ENCODE data around the gene SLC23A1.
"Not testable (repeated sequence)": the region's sequence is repeated elsewhere in the genome, so short reads cannot be mapped to it uniquely, and the experiment has no call there.

The SLC23A1 gene

DNA sequence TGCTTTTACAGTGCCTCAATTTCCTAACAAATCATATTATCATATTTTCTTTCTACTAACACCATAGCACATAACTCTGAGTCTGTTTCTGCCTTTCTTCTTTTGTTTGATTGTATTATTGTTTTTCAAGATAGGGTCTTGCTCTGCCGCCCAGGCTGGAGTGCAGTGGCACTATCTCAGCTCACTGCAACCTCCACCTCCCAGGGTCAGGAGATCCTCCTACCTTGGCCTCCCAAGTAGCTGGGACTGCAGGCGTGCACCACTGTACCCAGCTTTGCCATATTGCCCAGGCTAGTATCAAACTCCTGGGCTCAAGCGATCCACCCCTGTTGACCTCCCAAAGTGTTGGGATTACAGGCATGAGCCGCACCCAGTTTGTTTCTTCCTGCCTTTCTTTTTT lies 22.7 kb downstream of the SLC23A1 start:
- Histone ChIP-seq H3K27ac (ENCODE audit: low read depth, low read length) (no peak overlapping the region), H3K27me3 (ENCODE audit: control insufficient read depth, low read length) (no peaks in the 10 kb centered on the region), H3K4me3 (ENCODE audit: low read length) (no peak overlapping the region), H3F3A (ENCODE audit: control insufficient read depth, insufficient read depth) (no peaks in the 10 kb centered on the region), H4K20me1 (ENCODE audit: control insufficient read depth, insufficient read depth, low read depth, low read length) (peaks cover 10% of the 10 kb centered on the region; the same call in 1 of the 2 replicates), H3K36me3 (ENCODE audit: control insufficient read depth, low read length) (peaks cover 60% of the 10 kb centered on the region), H3K9me2 (replicated peaks; ENCODE audit: control insufficient read depth, low read length) (no peaks in the 10 kb centered on the region), H3K4me2 (ENCODE audit: low read length) (no peak overlapping the region), H3K79me2 (ENCODE audit: control insufficient read depth, low read length) (peaks cover 85% of the 10 kb centered on the region), H3K4me1 (ENCODE audit: control insufficient read depth, low read length) (no peaks in the 10 kb centered on the region), H3K9me3 (ENCODE audit: control insufficient read depth, insufficient read depth, low read length) (no peaks in the 10 kb centered on the region)
- no peak for TF ChIP-seq EZH2phosphoT487 (IDR thresholded peaks at IDR 0.05; ENCODE audit: borderline replicate concordance, low read length)
- TF ChIP-seq, protein P1, sequence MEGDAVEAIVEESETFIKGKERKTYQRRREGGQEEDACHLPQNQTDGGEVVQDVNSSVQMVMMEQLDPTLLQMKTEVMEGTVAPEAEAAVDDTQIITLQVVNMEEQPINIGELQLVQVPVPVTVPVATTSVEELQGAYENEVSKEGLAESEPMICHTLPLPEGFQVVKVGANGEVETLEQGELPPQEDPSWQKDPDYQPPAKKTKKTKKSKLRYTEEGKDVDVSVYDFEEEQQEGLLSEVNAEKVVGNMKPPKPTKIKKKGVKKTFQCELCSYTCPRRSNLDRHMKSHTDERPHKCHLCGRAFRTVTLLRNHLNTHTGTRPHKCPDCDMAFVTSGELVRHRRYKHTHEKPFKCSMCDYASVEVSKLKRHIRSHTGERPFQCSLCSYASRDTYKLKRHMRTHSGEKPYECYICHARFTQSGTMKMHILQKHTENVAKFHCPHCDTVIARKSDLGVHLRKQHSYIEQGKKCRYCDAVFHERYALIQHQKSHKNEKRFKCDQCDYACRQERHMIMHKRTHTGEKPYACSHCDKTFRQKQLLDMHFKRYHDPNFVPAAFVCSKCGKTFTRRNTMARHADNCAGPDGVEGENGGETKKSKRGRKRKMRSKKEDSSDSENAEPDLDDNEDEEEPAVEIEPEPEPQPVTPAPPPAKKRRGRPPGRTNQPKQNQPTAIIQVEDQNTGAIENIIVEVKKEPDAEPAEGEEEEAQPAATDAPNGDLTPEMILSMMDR (IDR thresholded peaks at IDR 0.05; ENCODE audit: low read depth, low read length, poor library complexity, severe bottlenecking), result no peak

DNA sequence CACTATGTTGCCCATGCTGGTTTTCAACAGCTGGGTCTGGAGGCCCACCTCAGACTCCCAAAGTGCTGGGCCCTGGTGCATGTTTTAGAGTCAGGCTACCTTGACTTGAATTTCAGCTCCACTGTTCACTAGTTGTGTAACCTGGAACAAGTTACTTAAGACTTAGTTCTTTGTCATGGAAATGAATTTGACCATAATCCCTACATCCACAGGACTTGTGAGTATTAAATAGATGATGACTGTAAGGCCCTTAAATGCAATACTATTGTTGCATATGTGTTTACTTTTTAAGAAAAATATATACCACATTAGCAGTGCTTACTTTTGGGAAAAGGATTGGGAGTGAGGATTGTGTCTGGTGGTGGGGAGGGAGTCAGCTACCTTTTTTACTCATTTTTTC lies 25.0 kb downstream of the SLC23A1 start:
- Histone ChIP-seq H4K20me1 (ENCODE audit: control insufficient read depth, insufficient read depth, low read depth, low read length) (peaks cover 12% of the 10 kb centered on the region; the same call in 1 of the 2 replicates), H3K79me2 (ENCODE audit: control insufficient read depth, low read length) (peaks cover 98% of the 10 kb centered on the region), H3K36me3 (ENCODE audit: control insufficient read depth, low read length) (peaks cover 53% of the 10 kb centered on the region), H3K9me2 (replicated peaks; ENCODE audit: control insufficient read depth, low read length) (no peaks in the 10 kb centered on the region), H3K4me3 (ENCODE audit: low read length) (no peak overlapping the region), H3K4me2 (ENCODE audit: low read length) (no peak overlapping the region), H3F3A (ENCODE audit: control insufficient read depth, insufficient read depth) (no peaks in the 10 kb centered on the region), H3K27ac (ENCODE audit: low read depth, low read length) (no peak overlapping the region), H3K9me3 (ENCODE audit: control insufficient read depth, insufficient read depth, low read length) (no peaks in the 10 kb centered on the region), H3K4me1 (ENCODE audit: control insufficient read depth, low read length) (no peaks in the 10 kb centered on the region), H3K27me3 (ENCODE audit: control insufficient read depth, low read length) (no peaks in the 10 kb centered on the region)
- TF ChIP-seq EZH2phosphoT487 (IDR thresholded peaks at IDR 0.05; ENCODE audit: borderline replicate concordance, low read length), result no peak
- TF ChIP-seq, protein P1 (IDR thresholded peaks at IDR 0.05; ENCODE audit: low read depth, low read length, poor library complexity, severe bottlenecking), result no peak

DNA sequence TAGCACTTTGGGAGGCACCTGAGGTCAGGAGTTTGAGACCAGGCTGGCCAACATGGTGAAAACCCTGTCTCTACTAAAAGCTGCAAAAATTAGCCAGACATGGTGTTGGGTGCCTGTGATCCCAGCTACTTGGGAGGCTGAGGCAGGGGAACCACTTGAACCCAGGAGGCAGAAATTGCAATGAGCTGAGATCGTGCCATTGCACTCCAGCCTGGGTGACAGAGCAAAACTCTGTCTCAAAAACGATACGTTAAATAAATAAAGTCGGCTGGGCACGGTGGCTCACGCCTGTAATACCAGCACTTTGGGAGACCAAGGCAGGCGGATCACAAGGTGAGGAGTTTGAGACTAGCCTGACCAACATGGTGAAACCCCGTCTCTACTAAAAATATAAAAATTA lies 27.2 kb downstream of the SLC23A1 start:
- H3K4me2 ChIP-seq (ENCODE audit: low read length); H3F3A ChIP-seq (ENCODE audit: control insufficient read depth, insufficient read depth); H3K27me3 ChIP-seq (ENCODE audit: control insufficient read depth, low read length); H3K27ac ChIP-seq (ENCODE audit: low read depth, low read length); H3K9me2 ChIP-seq (replicated peaks; ENCODE audit: control insufficient read depth, low read length); H3K9me3 ChIP-seq (ENCODE audit: control insufficient read depth, insufficient read depth, low read length); H3K4me3 ChIP-seq (ENCODE audit: low read length); H3K4me1 ChIP-seq (ENCODE audit: control insufficient read depth, low read length): not testable (repeated sequence)
- H3K36me3 ChIP-seq (ENCODE audit: control insufficient read depth, low read length), result peaks cover 48% of the 10 kb centered on the region
- H4K20me1 ChIP-seq (ENCODE audit: control insufficient read depth, insufficient read depth, low read depth, low read length), result peaks cover 12% of the 10 kb centered on the region; the same call in 1 of the 2 replicates
- peaks cover 100% of the 10 kb centered on the region for H3K79me2 ChIP-seq (ENCODE audit: control insufficient read depth, low read length)

DNA sequence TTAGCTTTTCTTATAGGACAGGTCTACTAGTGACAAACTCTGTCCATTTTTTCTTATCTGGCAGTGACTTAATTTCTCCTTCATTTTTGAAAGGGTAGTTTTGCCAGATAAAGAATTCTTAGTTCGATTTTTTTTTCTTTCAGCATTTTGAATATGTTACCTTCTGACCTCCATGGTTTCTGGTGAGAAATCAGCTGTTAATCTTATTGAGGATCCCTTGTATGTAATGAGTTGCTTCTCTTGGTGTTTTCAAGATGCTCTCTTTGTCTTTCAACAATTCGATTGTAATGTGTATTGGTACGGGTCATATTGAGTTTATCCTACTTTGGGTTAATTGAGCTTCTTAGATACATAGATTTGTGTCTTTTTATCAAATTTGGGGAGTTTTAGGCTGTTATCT lies 28.9 kb downstream of the SLC23A1 start:
- TF ChIP-seq EZH2phosphoT487 (IDR thresholded peaks at IDR 0.05; ENCODE audit: borderline replicate concordance, low read length), result no peak
- TF ChIP-seq, protein P1 (IDR thresholded peaks at IDR 0.05; ENCODE audit: low read depth, low read length, poor library complexity, severe bottlenecking), result no peak
- Histone ChIP-seq H3K9me2 (replicated peaks; ENCODE audit: control insufficient read depth, low read length) (no peaks in the 10 kb centered on the region), H3K36me3 (ENCODE audit: control insufficient read depth, low read length) (peaks cover 47% of the 10 kb centered on the region), H3K79me2 (ENCODE audit: control insufficient read depth, low read length) (peaks cover 100% of the 10 kb centered on the region), H3K9me3 (ENCODE audit: control insufficient read depth, insufficient read depth, low read length) (no peaks in the 10 kb centered on the region), H3K4me3 (ENCODE audit: low read length) (no peak overlapping the region), H3K27ac (ENCODE audit: low read depth, low read length) (no peak overlapping the region), H3K27me3 (ENCODE audit: control insufficient read depth, low read length) (no peaks in the 10 kb centered on the region), H3K4me1 (ENCODE audit: control insufficient read depth, low read length) (no peaks in the 10 kb centered on the region), H3K4me2 (ENCODE audit: low read length) (no peak overlapping the region), H4K20me1 (ENCODE audit: control insufficient read depth, insufficient read depth, low read depth, low read length) (peaks cover 14% of the 10 kb centered on the region; the same call in 1 of the 2 replicates), H3F3A (ENCODE audit: control insufficient read depth, insufficient read depth) (no peaks in the 10 kb centered on the region)

DNA sequence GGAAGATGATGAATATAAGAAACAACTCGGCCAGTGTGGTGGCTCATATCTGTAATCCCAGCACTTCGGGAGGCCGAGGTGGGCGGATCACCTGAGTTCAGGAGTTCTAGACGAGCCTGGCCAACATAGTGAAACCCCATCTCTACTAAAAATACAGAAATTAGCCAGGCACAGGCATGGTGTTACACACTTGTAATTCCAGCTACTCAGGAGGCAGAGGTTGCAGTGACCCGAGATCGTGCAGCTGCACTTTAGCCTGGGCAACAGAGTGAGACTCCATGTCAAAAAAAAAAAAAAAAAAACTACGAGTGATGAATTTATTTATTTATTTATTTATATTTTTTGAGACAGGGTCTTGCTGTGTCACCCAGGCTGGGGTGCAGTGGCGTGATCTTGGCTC lies 35.2 kb downstream of the SLC23A1 start:
- Histone ChIP-seq H3K79me2 (ENCODE audit: control insufficient read depth, low read length) (peaks cover 100% of the 10 kb centered on the region), H4K20me1 (ENCODE audit: control insufficient read depth, insufficient read depth, low read depth, low read length) (peaks cover 16% of the 10 kb centered on the region), H3K36me3 (ENCODE audit: control insufficient read depth, low read length) (peaks cover 50% of the 10 kb centered on the region), H3K4me1 (ENCODE audit: control insufficient read depth, low read length) (peaks cover 25% of the 10 kb centered on the region)
- not testable (repeated sequence) for H3K9me2 ChIP-seq (replicated peaks; ENCODE audit: control insufficient read depth, low read length); H3K27me3 ChIP-seq (ENCODE audit: control insufficient read depth, low read length); H3K9me3 ChIP-seq (ENCODE audit: control insufficient read depth, insufficient read depth, low read length); H3K4me2 ChIP-seq (ENCODE audit: low read length); H3F3A ChIP-seq (ENCODE audit: control insufficient read depth, insufficient read depth); H3K4me3 ChIP-seq (ENCODE audit: low read length); H3K27ac ChIP-seq (ENCODE audit: low read depth, low read length)

DNA sequence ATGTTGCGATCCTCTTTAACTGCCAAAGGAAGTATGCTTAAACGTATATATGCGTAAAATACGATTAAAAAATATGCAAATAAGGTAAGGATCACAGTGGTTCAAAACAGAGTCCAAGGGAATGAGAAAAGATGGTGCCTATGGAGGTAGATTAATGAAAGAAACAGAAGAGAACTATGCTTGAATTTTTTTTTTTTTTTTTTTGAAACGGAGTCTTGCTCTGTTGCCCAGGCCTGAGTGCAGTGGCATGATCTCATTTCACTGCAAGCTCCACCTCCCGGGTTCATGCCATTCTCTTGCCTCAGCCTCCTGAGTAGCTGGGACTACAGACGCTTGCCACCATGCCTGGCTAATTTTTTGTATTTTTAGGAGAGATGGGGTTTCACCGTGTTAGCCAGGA lies 37.7 kb downstream of the SLC23A1 start:
- H3K4me2 ChIP-seq (ENCODE audit: low read length); H3K4me3 ChIP-seq (ENCODE audit: low read length); H3F3A ChIP-seq (ENCODE audit: control insufficient read depth, insufficient read depth); H3K27me3 ChIP-seq (ENCODE audit: control insufficient read depth, low read length); H3K27ac ChIP-seq (ENCODE audit: low read depth, low read length); H3K9me2 ChIP-seq (replicated peaks; ENCODE audit: control insufficient read depth, low read length); H3K9me3 ChIP-seq (ENCODE audit: control insufficient read depth, insufficient read depth, low read length): not testable (repeated sequence)
- H3K79me2 ChIP-seq (ENCODE audit: control insufficient read depth, low read length), result peaks cover 88% of the 10 kb centered on the region
- H3K4me1 ChIP-seq (ENCODE audit: control insufficient read depth, low read length), result peaks cover 35% of the 10 kb centered on the region
- H3K36me3 ChIP-seq (ENCODE audit: control insufficient read depth, low read length), result peaks cover 48% of the 10 kb centered on the region
- peaks cover 21% of the 10 kb centered on the region for H4K20me1 ChIP-seq (ENCODE audit: control insufficient read depth, insufficient read depth, low read depth, low read length)

Data from DOHH2 (cell line).